ENCODE data around the gene KCTD17.

DNA sequence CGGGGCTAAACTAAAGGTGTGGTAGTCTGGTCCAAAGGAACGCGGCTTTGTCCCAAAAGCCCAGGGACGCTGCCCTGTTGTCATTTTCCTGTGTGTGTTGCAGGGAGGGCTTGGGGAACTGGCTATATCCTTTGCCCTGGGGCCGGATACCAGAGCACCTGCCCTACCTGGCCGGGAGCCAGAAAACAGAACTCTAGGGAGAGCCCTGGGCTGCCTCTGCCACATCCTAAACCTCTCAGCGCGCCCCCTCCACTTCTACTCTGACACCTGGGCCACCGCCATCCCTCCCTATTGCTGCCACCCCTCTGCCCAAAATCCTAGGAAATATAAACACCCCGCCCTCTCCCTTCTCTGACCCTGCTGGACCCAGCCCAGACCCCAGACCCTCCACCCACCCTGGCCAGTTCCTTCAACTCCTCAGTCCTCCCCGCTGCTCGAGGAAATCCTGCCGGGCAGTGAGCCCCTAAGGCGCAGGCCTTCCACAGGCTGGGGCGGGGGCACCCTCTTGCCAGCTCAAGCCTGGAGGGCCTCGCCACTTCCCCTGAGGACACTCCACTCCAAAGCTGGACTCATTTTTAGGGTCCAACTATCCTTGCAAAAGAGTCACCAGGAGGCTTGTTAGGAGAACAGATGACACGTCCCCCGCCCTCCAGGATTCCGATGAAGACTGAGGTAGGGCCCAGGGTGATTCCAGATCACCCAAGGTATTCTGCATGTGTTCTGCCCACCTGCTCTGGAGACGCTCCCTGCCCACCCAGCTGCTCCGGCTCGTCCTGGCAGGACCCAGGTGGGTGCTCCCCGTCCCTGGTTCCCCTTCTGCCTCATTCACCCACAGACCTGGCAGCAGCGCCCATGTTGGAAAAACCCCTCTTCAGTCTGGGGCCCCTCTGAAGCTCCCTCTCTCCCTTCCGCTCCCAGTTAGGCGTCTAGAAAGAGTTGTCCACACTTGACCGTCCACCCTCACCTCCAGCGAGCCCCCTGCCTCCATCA is 12.2 kb downstream of the KCTD17 start:
- TF ChIP-seq CTCF (conservative IDR thresholded peaks at IDR 0.05 in 1 of 2, IDR thresholded peaks at IDR 0.05 in 1 of 2; ENCODE audit: extremely low read depth in 1 of 2, insufficient read depth in 1 of 2, low read depth in 1 of 2, low read length in 2 of 2) (no peak), EZH2 (IDR thresholded peaks at IDR 0.05; ENCODE audit: borderline replicate concordance, low read length) (no peak)
